GM19043 (cell line): Measurements from ENCODE around the gene SPAG16.
"Not testable (repeated sequence)": the region's sequence is repeated elsewhere in the genome, so short reads cannot be mapped to it uniquely, and the experiment has no call there.

Experiments used
- ATAC-seq: cut with Tn5 transposase; IDR thresholded peaks from one replicate; pipeline ENCODE4 v1.9.1; 2021; ENCODE audit warnings: low read depth; ENCODE audit not compliant: unreplicated experiment

The SPAG16 gene

DNA sequence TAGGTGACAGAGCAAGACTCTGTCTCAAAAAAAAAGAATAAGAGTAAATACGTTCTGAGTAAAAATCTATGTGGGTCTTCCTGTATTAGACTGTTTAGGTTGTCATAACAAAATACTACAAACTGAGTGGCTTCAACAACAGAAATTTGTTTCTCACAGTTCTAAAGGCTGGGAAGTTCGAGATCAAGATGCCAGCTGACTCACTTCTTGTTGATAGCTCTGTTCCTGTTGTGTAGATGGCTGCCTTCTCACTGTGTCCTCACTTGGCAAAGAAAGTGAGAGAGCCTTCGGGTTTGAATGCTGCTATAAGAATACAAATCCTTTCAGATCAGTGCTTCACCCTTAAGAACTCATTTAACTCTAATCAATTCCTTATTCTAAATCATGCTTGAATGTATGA lies 696.6 kb downstream of the SPAG16 start:
- no peak for ATAC-seq

DNA sequence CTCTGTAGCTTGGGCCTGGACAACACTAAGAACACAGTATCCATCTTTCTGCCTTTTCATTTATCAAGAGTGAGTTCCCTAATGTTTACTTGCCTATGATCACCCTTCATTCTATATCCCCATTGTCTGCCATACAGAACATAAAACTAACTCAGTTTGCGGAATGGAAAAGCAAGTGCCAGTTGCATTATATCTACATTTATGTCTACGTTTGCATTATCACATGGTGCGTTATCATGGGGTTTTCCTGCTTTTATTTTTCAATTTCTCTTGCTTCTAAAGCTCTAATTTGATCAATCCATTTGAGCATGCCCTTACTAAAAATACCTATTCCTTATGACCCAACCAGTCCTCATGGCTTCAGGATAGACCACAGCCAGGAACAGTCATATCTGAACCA lies 704.9 kb downstream of the SPAG16 start:
- ATAC-seq: no peak

DNA sequence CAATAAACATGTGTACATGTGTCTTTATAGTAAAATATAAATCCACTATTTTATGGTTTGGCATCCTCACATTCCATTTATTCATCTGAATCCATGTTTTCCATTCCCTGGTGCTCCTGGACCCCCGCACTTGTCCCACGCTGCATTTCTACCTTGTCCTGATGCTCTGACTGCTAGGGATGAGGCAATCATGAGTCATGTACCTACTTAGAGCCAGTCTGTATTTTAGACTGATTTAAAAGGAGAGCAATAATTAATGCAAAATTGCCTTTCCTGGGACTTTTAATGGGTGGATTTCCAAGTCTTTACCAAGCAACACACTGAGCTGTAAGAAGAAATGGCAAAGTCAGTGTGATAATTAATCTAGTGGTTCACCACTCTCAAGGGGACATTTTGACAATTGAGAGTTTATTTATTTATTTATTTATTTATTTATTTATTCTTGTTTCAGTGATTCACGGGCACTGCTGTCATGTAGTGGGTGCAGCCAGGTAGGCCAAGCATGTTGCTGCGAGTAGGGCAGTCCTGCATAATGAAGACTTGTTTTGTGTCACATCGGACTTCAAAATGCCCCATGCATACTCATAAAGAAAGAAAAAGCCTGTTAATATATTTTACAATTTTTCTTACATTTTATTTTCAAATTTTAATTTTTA lies 707.3 kb downstream of the SPAG16 start:
- no peak for ATAC-seq

DNA sequence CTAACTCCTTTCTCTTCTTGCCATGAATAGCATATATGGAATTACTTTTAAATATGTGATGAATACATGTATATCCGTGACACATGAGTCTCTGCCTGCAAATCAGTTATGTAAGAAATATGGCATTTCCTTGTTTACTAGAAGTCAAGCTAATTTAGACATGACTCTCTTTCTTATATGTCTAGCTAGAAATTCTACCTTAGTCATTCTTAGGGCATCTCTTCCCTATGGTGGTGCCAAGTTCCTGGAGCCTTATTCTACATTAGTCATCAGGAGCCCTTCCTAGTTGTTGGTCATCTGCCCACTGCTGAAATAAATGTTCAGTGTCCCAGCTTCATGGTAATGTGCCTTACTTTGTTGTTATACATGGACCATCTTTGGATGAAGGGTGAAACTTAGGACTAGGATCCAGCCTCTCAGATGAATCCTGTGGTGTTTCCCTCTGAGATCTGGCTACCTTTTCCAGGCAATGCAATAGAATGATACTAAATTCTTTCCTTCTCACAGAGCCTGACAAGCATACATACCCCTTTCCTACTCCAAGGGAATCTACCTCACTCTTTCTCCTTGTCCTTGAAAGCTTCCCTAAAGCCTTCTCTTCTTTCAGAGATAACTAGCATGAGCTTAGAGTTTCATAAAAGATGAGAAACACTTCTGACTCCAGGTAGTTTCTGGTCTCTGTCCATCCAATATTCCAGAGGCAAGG lies 711.3 kb downstream of the SPAG16 start:
- no peak for ATAC-seq

DNA sequence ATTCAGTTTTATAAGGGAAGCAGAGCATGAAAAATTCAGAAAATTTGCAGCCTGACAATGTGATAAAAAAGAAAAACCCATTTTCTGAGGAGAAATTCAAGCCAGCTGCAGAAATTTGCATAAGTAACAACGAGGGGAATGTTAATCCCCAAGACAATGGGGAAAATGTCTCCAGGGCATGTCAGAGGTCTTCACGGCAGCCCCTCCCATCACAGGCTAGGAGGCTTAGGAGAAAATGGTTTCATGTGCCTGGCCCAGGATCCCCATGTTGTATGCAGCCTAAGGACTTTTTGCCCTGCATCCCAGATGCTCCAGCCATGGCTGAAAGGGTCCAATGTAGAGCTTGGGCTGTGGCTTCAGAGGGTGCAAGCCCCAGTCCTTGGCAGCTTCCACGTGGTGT lies 714.7 kb downstream of the SPAG16 start:
- ATAC-seq: not testable (repeated sequence)

DNA sequence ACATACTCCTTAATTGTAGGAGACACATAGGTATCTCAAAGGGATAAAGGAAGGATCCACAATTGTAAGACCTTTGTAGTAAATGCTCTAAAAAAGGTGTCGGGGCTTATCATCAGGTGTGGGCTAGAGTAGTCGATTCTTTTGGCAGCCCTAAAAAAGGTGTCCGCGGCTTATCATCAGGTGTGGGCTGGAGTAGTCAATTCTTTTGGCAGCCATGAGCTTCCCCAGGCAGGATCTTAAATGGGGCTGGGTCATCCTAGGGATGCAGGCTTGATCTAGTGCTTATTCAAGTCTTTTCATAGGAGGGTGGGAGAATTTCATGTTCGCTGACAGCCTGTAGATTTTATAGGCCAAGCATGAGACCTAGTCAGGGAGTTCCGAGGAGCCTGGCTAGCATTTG lies 720.2 kb downstream of the SPAG16 start:
- ATAC-seq: no peak

DNA sequence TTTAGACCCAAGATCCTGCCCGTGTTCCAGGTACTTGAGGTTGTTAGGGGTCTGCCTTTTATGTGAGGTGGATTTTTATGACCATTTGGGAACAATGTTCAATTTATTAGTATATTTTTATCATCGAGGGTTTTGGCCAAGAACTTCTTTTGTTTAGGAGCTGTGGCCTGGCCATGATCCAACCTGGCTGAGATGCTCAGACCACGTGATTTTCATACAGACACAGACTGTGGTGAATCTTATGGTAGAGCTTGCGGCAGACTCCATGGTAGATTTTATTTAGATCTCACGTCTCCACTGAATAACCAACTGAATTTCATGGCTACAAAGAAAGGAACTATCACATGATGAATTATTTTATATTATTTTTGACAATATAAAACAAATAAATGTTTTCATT lies 721.1 kb downstream of the SPAG16 start:
- ATAC-seq: no peak

DNA sequence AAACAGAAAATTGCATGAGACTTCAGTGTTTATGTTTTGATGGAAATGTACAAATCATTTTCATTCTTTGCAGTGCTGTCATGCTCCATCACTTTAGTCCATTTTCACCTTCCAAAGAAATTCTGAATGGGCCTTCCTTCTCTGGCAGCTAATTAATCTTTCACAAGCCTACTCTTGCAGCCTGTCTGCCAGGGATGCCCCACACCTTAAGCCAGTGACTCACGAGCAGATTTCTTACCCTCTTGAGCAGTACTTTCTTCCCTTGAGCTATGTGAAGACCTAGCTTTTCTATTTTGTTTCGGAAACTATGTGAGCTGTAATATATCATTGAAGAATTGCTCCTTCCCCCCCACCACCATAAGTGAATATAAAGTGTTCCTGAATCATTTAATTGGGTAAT lies 722.3 kb downstream of the SPAG16 start:
- ATAC-seq: no peak

DNA sequence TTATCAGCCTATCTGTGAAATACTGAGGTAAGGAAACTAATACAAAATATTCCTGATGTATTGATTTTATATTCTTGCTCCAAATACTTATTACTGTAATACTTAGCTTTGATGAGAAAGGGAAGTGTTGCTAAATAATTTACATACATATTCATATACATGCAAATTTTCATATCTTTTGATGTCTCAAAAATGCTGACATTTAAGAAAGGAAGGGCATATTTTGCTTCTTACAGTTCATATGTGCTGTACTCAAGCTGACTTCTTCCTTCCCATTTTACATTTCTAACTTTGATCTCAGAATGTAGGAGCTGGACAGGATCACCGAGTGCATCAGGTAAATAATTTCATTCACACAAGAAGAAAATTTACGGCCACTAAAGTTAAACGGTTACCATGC lies 727.4 kb downstream of the SPAG16 start:
- ATAC-seq: no peak

DNA sequence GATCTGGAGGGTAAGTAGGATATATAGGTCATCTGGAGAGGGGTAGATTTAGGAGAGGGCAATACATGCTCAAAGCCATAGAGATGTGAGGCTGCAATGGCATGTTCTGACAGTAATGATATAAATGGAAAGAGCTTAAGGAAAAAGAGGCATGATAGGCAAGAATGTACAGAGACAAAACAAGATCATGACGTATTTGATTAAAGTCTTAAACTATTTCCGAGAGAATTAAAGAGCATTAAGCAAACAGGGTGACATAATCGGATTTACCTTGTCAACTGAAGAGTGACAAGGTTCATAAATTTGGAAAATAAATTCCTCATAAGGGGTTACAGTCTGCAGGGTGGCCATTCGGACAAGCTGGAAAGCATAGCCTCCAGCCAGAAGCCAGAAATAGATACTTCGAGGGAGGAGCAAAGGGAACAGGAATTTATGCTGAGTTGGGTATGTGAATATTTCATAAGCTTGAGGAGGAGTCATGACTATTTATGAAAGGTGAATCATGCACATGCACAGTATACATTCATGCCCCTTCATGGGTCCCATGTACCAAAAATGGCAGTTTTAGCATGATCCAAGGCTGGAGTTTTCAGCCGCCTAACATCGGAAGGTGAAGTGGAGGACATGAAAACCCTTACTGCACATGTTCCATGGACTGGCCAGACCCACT lies 730.4 kb downstream of the SPAG16 start:
- no peak for ATAC-seq

DNA sequence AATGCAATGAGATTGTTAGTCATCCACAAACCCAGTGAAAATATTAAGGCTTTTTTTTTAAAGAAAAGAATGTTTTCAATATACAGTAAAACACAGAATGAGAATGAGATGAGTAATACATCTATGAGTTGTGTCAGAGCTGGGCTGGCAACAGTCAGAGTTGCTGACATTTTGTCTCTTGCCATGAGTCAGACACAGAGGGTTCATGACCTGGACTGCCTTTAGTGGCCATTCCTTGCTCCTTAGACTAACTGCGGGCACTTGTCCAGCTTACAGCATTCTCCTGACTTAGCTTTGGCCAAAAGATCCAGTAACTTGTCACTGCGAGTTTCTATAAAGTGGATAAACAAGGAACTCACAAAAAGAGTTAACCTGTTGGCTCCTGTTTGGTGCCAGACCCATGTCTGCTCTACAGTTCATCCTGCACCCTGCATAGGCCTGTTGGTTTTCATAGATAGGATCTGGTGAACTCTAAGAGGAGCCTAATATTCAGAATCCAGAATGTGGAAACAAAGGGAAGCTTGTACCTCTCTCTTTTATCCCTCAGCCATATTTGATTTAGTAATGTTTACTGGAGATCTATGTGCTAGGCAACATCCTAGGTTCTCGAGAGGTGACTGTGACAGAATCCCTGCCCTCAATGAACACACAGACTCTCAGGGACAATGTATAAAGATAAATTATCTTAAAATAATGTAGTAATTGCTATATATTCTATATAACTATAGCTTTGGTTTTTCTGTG lies 735.1 kb downstream of the SPAG16 start:
- ATAC-seq: no peak

DNA sequence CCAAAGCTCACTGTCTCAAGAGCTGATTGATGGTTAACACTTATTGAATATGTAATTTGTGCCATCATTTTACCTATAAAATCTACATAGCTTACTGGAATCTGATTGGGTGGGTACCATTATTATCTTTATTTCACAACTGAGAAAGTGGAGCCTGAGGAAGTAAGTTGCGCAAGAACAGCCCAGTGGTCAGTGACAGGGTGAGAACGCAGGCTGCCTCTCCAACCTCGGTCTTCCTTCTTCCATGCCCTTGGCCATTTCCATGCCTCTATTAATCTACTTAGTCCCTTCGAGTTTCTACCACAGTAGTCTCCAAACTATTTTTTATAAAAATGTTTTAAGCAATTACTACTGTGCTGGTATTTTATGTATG lies 735.7 kb downstream of the SPAG16 start:
- no peak for ATAC-seq

DNA sequence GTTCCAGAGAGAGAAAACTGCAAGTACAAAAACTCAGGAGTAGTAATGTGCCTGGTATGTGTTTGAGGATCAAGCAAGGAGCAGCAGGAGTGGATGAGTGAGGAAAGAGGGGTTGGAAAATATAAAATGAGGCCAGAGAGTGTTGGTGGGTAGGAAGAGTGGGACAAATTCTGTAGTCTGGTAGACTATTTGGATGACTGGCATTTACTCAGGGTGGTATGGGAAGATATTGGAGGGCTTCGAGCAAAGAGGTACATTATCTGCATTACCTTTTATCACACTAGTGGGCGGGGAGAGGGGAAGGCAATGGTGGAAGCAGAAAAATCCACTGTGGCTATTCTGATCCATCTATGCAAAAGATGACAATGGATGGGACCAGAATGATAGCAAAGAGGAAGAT lies 744.9 kb downstream of the SPAG16 start:
- no peak for ATAC-seq

DNA sequence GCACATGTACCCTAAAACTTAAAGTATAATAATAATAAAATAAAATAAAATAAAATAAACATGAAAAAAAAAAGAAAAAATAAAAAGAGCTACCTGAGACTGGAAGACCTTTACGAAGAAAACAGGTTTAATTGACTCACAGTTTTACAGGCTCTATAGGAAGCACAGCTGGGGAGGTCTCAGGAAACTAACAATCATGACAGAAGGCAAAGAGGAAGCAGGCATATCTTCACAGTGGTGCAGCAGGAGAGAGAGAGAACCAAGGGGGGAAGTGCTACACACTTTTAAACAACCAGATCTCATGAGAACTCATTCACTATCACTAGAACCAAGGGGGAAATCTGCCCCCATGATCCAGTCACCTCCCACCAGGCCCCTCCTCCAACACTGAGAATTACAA lies 747.3 kb downstream of the SPAG16 start:
- ATAC-seq: no peak

DNA sequence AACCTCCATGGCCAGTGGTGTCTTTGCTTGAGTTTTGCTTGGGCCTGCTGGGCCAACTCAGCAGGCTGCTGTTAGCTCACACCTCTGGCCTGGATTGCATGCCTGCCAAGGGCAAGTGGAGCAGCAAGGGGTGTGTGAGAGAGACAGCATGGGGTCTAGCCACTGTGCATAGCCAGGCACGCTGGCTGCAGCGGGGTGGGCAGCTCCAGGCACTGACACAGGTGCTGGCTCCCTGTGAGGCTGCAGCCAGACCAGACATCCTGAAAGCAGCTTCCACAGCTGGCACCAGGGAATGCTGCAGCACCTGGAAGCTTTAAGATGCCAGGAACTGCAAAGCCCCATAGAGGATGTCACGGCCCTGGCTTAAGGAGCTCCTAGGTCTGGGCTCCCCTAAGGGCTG lies 750.2 kb downstream of the SPAG16 start:
- no peak for ATAC-seq

DNA sequence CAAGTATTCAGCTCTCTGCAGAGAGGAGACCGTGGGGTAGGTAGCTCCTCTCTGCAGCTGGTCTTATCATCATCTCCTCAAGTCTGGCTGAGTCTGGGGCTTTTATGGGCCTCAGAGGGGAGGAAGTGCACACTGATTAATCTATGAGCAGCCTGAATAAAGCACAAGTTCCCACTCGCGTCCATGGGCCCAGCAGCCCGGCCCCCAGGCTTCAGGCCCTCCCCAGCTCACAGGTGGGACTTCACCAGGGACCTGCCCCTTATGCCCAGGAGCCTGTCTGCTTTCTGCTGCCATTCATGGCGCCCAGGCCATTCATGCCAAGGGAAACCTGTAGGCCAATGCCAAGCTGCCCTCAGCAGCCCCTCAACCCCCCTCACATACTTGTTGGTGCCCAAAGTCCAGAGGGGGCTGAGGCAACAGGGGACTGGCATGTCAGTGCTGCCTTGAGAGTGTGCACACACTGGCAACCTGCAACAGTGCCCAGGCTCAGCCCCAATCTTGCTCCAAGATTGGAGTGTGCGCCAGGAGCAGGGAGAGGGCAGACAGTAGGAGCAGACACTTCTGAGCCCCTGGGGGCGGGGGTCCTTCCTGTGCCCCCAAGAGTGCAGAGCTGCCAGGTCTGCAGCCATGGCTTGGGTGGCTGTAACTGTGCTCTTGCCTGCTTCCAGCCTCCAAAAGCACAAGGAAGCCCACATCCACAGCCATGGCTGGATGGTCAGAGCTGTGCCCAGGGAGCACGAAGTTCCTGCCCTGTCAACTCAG lies 751.0 kb downstream of the SPAG16 start:
- no peak for ATAC-seq

DNA sequence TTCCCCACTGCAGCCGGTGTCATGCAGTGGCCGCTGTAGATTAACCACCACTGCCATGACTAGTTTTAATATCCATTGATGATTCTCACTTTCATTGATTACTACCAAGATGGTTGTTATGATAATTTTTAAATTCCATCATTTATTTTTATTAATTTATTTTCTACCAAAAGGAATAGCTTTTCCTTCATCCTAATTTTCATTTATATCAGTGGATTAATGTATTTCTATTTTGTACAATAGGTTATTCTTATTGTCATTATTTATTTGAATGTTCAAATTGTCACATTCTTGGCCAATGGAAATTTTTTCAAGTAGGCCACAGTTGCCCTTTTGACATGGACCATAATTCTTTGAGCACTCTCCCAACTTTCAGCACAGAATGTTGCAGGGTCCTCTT lies 751.7 kb downstream of the SPAG16 start:
- ATAC-seq: no peak

DNA sequence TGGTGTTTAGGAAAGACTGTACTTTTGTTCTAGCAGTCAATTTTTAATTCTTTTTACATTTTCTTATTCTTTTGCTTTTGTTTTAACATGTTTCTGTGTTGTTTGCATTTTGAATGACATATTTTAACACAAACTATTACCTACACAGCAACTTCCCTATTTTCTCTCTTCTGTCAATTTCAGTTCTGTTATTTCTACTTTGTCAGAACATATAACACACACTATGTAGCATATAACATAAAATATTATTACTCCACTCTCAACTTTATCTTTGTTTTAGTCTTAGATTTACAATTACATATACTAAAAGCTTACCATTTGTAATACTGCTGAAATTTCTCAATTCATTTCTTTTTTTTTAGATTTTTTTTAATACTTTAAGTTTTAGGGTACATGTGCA lies 753.9 kb downstream of the SPAG16 start:
- no peak for ATAC-seq

DNA sequence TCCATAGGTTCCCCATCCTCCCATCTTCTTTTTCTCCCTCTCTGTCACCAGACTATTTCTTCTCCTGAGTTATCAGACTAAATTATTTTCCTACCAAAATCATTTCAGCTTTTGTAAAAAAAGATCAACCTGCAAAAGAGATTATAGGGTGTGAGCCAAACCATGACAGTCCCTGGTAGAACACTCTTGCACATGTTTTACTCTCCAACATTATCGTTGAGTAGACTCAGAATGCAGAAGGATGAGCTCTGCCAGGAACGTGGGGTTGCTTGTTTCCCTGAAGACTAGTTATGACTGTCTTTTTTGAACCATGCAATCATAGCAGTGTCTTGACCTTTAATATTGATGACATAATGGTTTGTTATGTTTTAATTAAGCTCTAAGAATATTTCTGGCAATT lies 766.5 kb downstream of the SPAG16 start:
- ATAC-seq: no peak

DNA sequence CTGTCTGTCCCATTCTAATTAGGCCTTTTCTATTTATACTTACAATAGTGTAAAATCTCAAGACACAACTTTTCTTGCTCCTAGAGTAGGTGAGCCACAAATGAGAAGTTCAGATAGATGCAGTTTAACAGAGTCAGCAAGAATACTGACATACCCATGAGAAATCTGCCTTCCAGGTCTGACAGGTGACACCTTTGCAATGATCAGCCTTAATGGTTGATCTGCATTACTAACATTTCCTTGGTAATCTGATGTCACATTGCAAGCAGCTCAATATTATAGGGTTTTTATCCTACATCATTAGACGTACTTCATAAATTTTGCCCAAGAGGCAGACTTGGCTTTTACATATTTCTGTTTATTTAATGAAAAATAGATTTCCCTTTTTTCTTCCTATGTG lies 767.3 kb downstream of the SPAG16 start:
- ATAC-seq: no peak

DNA sequence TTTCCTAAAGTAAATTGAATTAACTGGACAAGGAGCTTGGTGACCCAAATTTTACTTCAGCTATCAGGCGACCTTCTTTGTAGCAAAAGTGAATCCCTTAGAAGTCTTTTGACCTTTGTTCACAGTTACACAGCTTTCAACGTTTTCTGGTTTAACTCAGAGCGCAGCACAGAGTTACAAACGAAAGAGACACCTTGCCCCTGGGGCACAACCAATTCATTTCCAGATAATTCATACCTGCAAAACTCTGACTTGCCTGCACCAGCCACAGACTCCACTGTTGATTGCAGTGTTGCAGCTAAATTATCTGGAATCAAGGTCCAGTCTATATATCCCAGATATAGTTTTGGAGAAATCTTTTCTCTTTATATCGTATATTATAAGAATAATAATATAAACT lies 768.0 kb downstream of the SPAG16 start:
- no peak for ATAC-seq
